Spleen (tissue), 7 donors: ENCODE data around the gene FLYWCH1.

Experiments used
- CTCF ChIP-seq, 11 experiments: fragments of 200-600 bp in 7 of 11; fragments of 450-650 bp in 4 of 11; sonication (generic) in 4 of 11; IDR thresholded peaks in 8 of 11; conservative IDR thresholded peaks in 3 of 11; 1 replicate in 7 of 11; 2 replicates in 4 of 11; pipeline versions ENCODE4 v1.4.0 to v1.8.0; 2016 to 2021; ENCODE audit warnings: antibody characterized with exemption in 11 of 11, inconsistent platforms in 4 of 11, mild to moderate bottlenecking in 1 of 11
- POLR2AphosphoS5 ChIP-seq, 3 donors: sonication (generic); formaldehyde crosslinking; IDR thresholded peaks; one replicate each; pipeline ENCODE4 v1.5.1; 2017; ENCODE audit warnings: antibody characterized with exemption in 3 of 3
- donor health status: DM: no; HTN: no; CAD: no; lungs with moderate emphysema.
- donor health status: DM: no; HTN: no; CAD: no.
- donor health status: DM: no; HTN: no; CAD: no.

- no peak for TF ChIP-seq CTCF (IDR thresholded peaks at IDR 0.05 in 8 of 11, conservative IDR thresholded peaks at IDR 0.05 in 3 of 11)
- TF ChIP-seq POLR2AphosphoS5 (IDR thresholded peaks at IDR 0.05), result no peak
Measured at GRCh38 chr16:2950353-2950724, 38.6 kb downstream of the FLYWCH1 start.
